Smooth muscle cell (in vitro differentiated cells): ENCODE results near the gene ATP6AP1. TPM values are rescaled to one million over a fixed set of nuclear protein-coding genes. Genes with fewer than 3 reads are reported as not detected.
A peak's percentile ranks its signal among the peaks of the same experiment; 100 is the strongest.

Source experiments
- DNase-seq: peaks from one replicate; lab custom pipeline; 2025; ENCODE audit not compliant: unreplicated experiment; lab: John Stamatoyannopoulos, UW
- H2AFZ ChIP-seq: fragments of 200-600 bp; sonication (generic); 2 replicates; pipeline ENCODE4 v1.6.0; 2016; ENCODE audit warnings: antibody characterized with exemption, low read depth, mild to moderate bottlenecking
- H3F3A ChIP-seq: fragments of 200-600 bp; sonication (generic); 2 replicates; pipeline ENCODE4 v1.6.0; 2017; ENCODE audit warnings: antibody characterized with exemption, low read depth
- H3K27ac ChIP-seq: fragments of 200-600 bp; sonication (generic); 2 replicates; pipeline ENCODE4 v1.5.1; 2016; ENCODE audit warnings: low read depth, mild to moderate bottlenecking
- H3K27me3 ChIP-seq: fragments of 200-600 bp; sonication (generic); 2 replicates; pipeline ENCODE4 v1.6.1; 2016; ENCODE audit warnings: low read depth, mild to moderate bottlenecking
- H3K36me3 ChIP-seq: fragments of 200-600 bp; sonication (generic); 2 replicates; pipeline ENCODE4 v1.5.1; 2016; ENCODE audit warnings: low read depth
- H3K4me1 ChIP-seq: fragments of 200-600 bp; sonication (generic); 2 replicates; pipeline ENCODE4 v1.5.1; 2016; ENCODE audit warnings: low read depth
- H3K4me2 ChIP-seq: fragments of 200-600 bp; sonication (generic); 2 replicates; pipeline ENCODE4 v1.6.0; 2016; ENCODE audit warnings: mild to moderate bottlenecking
- H3K4me3 ChIP-seq: fragments of 200-600 bp; sonication (generic); 2 replicates; pipeline ENCODE4 v1.5.1; 2016; ENCODE audit warnings: mild to moderate bottlenecking
- H3K79me2 ChIP-seq: fragments of 200-600 bp; sonication (generic); 2 replicates; pipeline ENCODE4 v1.6.0; 2016; ENCODE audit warnings: low read depth, mild to moderate bottlenecking
- H3K9ac ChIP-seq: fragments of 200-600 bp; sonication (generic); 2 replicates; pipeline ENCODE4 v1.6.0; 2016; ENCODE audit warnings: low read depth
- H3K9me3 ChIP-seq: fragments of 200-600 bp; sonication (generic); replicated peaks from 2 replicates; pipeline ENCODE4 v1.5.1; 2016; ENCODE audit warnings: low read depth
- H4K20me1 ChIP-seq: fragments of 200-600 bp; sonication (generic); 2 replicates; pipeline ENCODE4 v1.6.0; 2016; ENCODE audit warnings: low read depth
- CTCF ChIP-seq: fragments of 200-600 bp; sonication (generic); IDR thresholded peaks from 2 replicates; pipeline ENCODE4 v1.5.1; 2017; ENCODE audit warnings: borderline replicate concordance, mild to moderate bottlenecking, antibody characterized with exemption; ENCODE audit not compliant: insufficient read depth, poor library complexity, severe bottlenecking
- WGBS: methylation state at CpG from one replicate; pipeline ENCODE4 v1.1.7; 2016; ENCODE audit warnings: low lambda C conversion rate; 5-methylcytosine and 5-hydroxymethylcytosine counted together
- polyA plus RNA-seq: library from polyadenylated mRNA; unstranded; fragments of >200 nt; fragmentation: Nextera tagmentation; extraction: Ambion mirVana; gene quantifications from 2 replicates; pipeline ENCODE4 v1.2.1, GENCODE V29; 2016
- total RNA-seq: library from RNA; depleted of rRNA; stranded (reverse); fragments of >200 nt; gene quantifications from 2 replicates; pipeline ENCODE4 v1.2.3, GENCODE V29; 2014

The ATP6AP1 gene
- total and polyA plus RNA-seq, 2 experiments from 2014 or later, result 104 to 193 TPM

GRCh38 chrX:154458954-154459778 lies 30.7 kb downstream of the ATP6AP1 start:
- Histone ChIP-seq H2AFZ (no peak overlapping the region), H3K79me2 (peaks cover 37% of the 10 kb centered on the region), H3K4me3 (peak overlapping the region; percentile 64), H3K9ac (peak overlapping the region; percentile 60), H4K20me1 (peaks cover 46% of the 10 kb centered on the region), H3K4me1 (peaks cover 6% of the 10 kb centered on the region), H3K9me3 (no peaks in the 10 kb centered on the region), H3K27me3 (no peaks in the 10 kb centered on the region), H3F3A (no peaks in the 10 kb centered on the region), H3K4me2 (peak overlapping the region; percentile 88), H3K27ac (no peak overlapping the region), H3K36me3 (no peaks in the 10 kb centered on the region)
- no peak for DNase-seq
- no peak for TF ChIP-seq CTCF
- 59% methylated on average over 15 of the region's 15 CpGs for WGBS

GRCh38 chrX:154459832-154460231 lies 31.4 kb downstream of the ATP6AP1 start:
- H2AFZ ChIP-seq, result no peak overlapping the region
- peaks cover 53% of the 10 kb centered on the region for H4K20me1 ChIP-seq
- peak overlapping the region; percentile 64 for H3K4me3 ChIP-seq
- H3K9me3 ChIP-seq, result no peaks in the 10 kb centered on the region
- H3K36me3 ChIP-seq, result no peaks in the 10 kb centered on the region
- no peak overlapping the region for H3K9ac ChIP-seq
- peaks cover 37% of the 10 kb centered on the region for H3K79me2 ChIP-seq
- H3K27ac ChIP-seq, result no peak overlapping the region
- peak overlapping the region; percentile 88 for H3K4me2 ChIP-seq
- WGBS, result 64% methylated on average over 14 of the region's 14 CpGs
- peaks cover 6% of the 10 kb centered on the region for H3K4me1 ChIP-seq
- TF ChIP-seq CTCF, result no peak
- DNase-seq, result no peak
- no peaks in the 10 kb centered on the region for H3K27me3 ChIP-seq
- H3F3A ChIP-seq, result no peaks in the 10 kb centered on the region

GRCh38 chrX:154460326-154460725 lies 31.8 kb downstream of the ATP6AP1 start:
- Histone ChIP-seq H3K27me3 (no peaks in the 10 kb centered on the region), H3K4me2 (peak overlapping the region; percentile 88), H3K79me2 (peaks cover 37% of the 10 kb centered on the region), H3F3A (no peaks in the 10 kb centered on the region), H3K9ac (no peak overlapping the region), H3K36me3 (no peaks in the 10 kb centered on the region), H2AFZ (no peak overlapping the region), H3K4me3 (peak overlapping the region; percentile 64), H3K4me1 (peaks cover 6% of the 10 kb centered on the region), H3K9me3 (no peaks in the 10 kb centered on the region), H4K20me1 (peaks cover 57% of the 10 kb centered on the region), H3K27ac (no peak overlapping the region)
- no peak for TF ChIP-seq CTCF
- 88% methylated on average over 26 of the region's 26 CpGs for WGBS
- no peak for DNase-seq
